ENCODE measurements around the gene SERPINA5. TPM values are rescaled to one million over a fixed set of nuclear protein-coding genes. Genes with fewer than 3 reads are reported as not detected.
A peak's percentile ranks its signal among the peaks of the same experiment; 100 is the strongest.

The SERPINA5 gene
- total and polyA plus RNA-seq, 2 of the 13 experiments (the other 11 are each of a cell fraction or from before 2014, with no cell fraction given) = 449 to 498 TPM

DNA sequence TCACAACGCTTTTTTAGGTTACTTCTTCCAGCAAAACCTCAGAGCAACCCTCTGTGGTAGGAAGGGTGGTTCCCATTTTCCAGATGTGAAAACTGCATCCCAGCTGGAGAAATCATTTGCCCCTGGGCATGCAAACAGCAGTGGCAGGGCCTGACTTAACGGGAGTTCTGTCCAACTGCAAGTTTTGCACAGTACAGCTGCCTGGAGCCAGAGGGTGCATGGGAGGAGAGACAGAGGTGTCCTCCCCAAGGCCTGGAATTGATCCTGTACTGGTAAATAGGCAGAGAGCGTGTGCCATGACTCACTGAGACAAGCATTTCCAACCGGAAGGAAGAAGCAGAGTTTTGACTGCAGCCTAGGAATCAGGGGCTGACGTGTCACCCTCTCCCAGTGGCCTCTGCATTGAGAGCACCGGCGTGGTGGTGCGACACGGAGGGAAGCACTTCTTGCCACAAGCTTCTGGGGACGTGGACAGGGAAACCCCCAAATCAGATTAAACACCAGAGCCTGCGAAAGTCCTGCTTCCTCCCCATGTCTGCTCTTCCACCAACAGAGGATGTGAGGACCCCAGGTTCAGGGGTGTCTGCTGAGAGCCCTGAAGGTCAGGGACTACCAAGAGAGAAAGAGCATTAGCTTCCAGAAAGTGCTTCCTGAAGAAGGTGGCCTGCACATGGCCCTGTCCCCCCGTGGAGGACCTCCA lies 39.0 kb upstream of the SERPINA5 start (continued):
- TF ChIP-seq SP2 (CRISPR knock-in tag; IDR thresholded peaks at IDR 0.05) (no peak), ZFP91 (CRISPR knock-in tag; IDR thresholded peaks at IDR 0.05; ENCODE audit: borderline replicate concordance) (no peak), SALL2 (CRISPR knock-in tag; IDR thresholded peaks at IDR 0.05) (no peak), TRIM22 (IDR thresholded peaks at IDR 0.05) (no peak), TCF7L2 (IDR thresholded peaks at IDR 0.05; ENCODE audit: low read depth, low read length) (no peak), FOXM1 (CRISPR knock-in tag; IDR thresholded peaks at IDR 0.05) (no peak), ZSCAN30 (CRISPR knock-in tag; IDR thresholded peaks at IDR 0.05) (no peak), ZNF567 (CRISPR knock-in tag; IDR thresholded peaks at IDR 0.05; ENCODE audit: borderline replicate concordance) (no peak), ZNF205 (CRISPR knock-in tag; IDR thresholded peaks at IDR 0.05) (no peak), ZNF343 (CRISPR knock-in tag; IDR thresholded peaks at IDR 0.05) (no peak), ZBTB39 (CRISPR knock-in tag; IDR thresholded peaks at IDR 0.05) (no peak), CTCF (CRISPR knock-in tag; IDR thresholded peaks at IDR 0.05) (peak; percentile 24), NONO (IDR thresholded peaks at IDR 0.05) (no peak), NONO (CRISPR knock-in tag; conservative IDR thresholded peaks at IDR 0.05) (no peak), ZNF121 (CRISPR knock-in tag; IDR thresholded peaks at IDR 0.05) (no peak), CERS6 (CRISPR knock-in tag; IDR thresholded peaks at IDR 0.05) (no peak), PRPF4 (IDR thresholded peaks at IDR 0.05; ENCODE audit: low read depth, low read length, poor library complexity, severe bottlenecking) (no peak), PAXIP1 (CRISPR knock-in tag; conservative IDR thresholded peaks at IDR 0.05) (peak; percentile 52)
